ENCODE data around the gene RBM14.

Gene RBM14

DNA sequence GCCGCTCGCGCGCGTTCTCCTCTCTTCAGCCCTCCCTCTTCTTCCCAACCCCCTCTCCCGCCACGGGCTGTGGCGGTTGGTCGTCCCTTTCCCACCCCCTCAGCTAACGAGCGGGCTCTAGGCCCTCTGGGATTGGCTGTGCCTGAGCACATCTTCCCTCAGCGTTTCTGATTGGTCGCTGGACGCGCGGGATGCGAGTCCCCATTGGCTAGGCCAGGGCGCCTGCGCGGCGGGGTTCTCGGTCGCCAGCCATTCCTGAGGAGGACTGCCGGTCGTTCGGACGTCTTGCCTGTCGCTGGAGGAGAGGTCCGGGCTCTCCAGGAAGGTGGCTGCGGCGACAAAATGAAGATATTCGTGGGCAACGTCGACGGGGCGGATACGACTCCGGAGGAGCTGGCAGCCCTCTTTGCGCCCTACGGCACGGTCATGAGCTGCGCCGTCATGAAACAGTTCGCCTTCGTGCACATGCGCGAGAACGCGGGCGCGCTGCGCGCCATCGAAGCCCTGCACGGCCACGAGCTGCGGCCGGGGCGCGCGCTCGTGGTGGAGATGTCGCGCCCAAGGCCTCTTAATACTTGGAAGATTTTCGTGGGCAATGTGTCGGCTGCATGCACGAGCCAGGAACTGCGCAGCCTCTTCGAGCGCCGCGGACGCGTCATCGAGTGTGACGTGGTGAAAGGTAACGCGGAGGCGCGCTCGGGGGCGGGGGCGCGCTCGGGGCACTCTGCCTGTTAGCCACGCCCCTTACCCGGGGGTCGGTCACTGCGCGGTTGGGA lies at the start of gene RBM14:
RBM14 (plus strand) TSS at position 252 of the 776 bp plus-strand sequence; CDS start at position 343, 91 bp downstream.
- H3K4me3 ChIP-seq (ENCODE audit: control insufficient read depth, low read depth, low read length): peak within 1 kb of the TSS; percentile 98
- DNase-seq (ENCODE audit: low read depth): peak; percentile 99
- TF ChIP-seq, protein P1, sequence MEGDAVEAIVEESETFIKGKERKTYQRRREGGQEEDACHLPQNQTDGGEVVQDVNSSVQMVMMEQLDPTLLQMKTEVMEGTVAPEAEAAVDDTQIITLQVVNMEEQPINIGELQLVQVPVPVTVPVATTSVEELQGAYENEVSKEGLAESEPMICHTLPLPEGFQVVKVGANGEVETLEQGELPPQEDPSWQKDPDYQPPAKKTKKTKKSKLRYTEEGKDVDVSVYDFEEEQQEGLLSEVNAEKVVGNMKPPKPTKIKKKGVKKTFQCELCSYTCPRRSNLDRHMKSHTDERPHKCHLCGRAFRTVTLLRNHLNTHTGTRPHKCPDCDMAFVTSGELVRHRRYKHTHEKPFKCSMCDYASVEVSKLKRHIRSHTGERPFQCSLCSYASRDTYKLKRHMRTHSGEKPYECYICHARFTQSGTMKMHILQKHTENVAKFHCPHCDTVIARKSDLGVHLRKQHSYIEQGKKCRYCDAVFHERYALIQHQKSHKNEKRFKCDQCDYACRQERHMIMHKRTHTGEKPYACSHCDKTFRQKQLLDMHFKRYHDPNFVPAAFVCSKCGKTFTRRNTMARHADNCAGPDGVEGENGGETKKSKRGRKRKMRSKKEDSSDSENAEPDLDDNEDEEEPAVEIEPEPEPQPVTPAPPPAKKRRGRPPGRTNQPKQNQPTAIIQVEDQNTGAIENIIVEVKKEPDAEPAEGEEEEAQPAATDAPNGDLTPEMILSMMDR (conservative IDR thresholded peaks at IDR 0.05; ENCODE audit: control insufficient read depth, insufficient read depth, low read depth, low read length): no peak

GRCh38 chr11:66567787-66568123 lies 48.7 kb upstream of the RBM14 start:
- peak overlapping the region; percentile 26 for H3K4me3 ChIP-seq (ENCODE audit: control insufficient read depth, low read depth, low read length)
- DNase-seq (ENCODE audit: low read depth): no peak
- TF ChIP-seq, protein P1 (conservative IDR thresholded peaks at IDR 0.05; ENCODE audit: control insufficient read depth, insufficient read depth, low read depth, low read length): no peak

DNA sequence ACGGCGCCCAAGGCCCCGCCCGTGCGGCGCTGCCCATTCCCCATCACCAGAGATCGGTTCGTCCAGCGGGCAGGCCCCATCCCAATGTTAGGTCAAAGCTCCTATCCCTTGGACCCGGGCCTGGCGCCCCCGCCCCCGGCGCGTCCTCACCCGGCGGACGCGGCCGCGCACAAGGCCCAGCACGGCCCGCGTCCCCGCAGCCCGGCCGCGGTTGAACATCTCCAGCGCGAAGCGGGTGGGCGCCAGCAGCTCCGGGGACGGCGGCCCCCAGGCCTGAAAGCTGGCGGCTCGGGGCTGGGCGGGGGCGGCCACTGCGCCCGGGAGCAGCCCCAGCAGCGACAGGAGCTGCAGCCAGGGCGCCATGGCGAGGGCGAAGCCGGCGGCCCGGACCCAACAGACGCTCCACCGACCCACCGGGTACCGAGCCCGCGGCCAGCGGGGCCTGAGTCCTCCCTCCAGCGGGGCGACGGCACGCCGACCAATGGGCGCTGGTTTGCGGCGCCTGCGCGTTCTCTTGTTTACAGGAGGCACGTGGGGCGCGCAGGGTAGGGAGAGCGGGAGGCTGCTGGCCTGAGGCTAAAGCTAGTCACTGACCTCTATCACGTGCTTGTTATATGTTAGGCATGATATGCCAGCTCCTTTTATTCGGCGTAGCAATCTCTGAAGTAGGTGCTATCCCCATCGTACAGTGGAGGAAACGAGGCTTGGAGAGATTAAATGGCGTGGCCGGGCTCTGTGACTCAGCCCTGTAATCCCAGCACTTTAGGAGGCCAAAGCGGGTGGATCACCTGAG lies 48.1 kb upstream of the RBM14 start, which contains the start of gene CTSF:
CTSF (minus strand) TSS at position 483 of the 793 bp plus-strand sequence; CDS start at position 363, 120 bp downstream.
- TF ChIP-seq, protein P1 (conservative IDR thresholded peaks at IDR 0.05; ENCODE audit: control insufficient read depth, insufficient read depth, low read depth, low read length): no peak
- peak within 1 kb of the TSS; percentile 26 for H3K4me3 ChIP-seq (ENCODE audit: control insufficient read depth, low read depth, low read length)
- DNase-seq (ENCODE audit: low read depth): peak; percentile 70

- no peak for DNase-seq (ENCODE audit: low read depth)
- H3K4me3 ChIP-seq (ENCODE audit: control insufficient read depth, low read depth, low read length): no peak overlapping the region
- TF ChIP-seq, protein P1 (conservative IDR thresholded peaks at IDR 0.05; ENCODE audit: control insufficient read depth, insufficient read depth, low read depth, low read length): no peak
Observed at GRCh38 chr11:66569076-66569475, 47.4 kb upstream of the RBM14 start.

GRCh38 chr11:66570079-66570849 lies 46.2 kb upstream of the RBM14 start:
- no peak overlapping the region for H3K4me3 ChIP-seq (ENCODE audit: control insufficient read depth, low read depth, low read length)
- no peak for DNase-seq (ENCODE audit: low read depth)
- TF ChIP-seq, protein P1 (conservative IDR thresholded peaks at IDR 0.05; ENCODE audit: control insufficient read depth, insufficient read depth, low read depth, low read length): no peak

GRCh38 chr11:66570850-66571180 lies 45.6 kb upstream of the RBM14 start:
- H3K4me3 ChIP-seq (ENCODE audit: control insufficient read depth, low read depth, low read length): no peak overlapping the region
- no peak for DNase-seq (ENCODE audit: low read depth)
- TF ChIP-seq, protein P1 (conservative IDR thresholded peaks at IDR 0.05; ENCODE audit: control insufficient read depth, insufficient read depth, low read depth, low read length): no peak
